ENCODE measurements around the gene EEF1A2.

Gene EEF1A2

DNA sequence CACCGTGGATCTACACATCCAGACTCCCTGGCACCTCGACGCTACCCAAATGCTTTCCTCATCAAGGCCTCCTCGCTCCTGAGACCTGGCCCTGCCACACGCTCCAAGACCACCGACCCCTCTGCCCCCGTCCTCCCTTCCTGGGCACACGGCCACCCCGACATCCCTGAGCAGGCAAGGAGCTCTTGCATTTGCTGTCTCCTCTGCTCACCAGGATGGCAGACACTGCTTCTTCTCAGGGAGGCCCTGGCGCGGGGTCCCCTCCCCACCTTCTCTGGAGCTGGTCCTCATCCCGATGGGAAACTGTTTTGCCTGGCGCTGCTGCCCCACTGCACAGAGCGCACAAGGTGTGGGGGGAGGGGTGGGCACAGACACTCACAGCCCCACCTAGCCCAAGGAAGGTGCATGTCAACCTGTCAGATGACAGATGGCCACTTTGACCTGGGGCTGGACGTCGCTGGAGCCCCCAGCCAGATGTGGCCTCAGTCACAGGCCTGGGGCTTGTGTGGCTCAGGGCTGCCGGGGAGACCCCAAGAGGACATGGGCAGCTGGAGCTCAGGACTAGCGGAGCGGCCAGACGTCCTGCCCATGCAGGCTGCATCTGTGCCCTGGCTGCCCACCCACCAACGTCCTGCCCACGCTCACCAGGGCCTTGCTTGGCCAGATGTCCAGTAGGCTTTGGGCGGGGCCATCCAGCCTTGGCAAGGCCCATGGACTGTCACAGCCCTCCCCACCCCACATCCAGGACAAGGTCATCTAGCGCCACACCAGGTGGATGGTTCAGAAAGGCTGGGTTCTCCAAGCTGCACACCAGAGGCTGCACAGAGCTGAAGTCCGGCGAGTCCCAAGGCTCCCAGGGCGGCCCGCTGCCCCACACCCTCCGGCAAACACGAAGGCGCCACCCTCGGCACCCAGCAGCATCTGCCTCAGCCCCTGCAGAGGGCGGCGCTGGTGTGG lies 20.3 kb downstream of the EEF1A2 start:
- no peak overlapping the region for H3K4me3 ChIP-seq (ENCODE audit: control insufficient read depth, low read depth, low read length)
- no peak for DNase-seq (ENCODE audit: low read depth)
- TF ChIP-seq, protein P1, sequence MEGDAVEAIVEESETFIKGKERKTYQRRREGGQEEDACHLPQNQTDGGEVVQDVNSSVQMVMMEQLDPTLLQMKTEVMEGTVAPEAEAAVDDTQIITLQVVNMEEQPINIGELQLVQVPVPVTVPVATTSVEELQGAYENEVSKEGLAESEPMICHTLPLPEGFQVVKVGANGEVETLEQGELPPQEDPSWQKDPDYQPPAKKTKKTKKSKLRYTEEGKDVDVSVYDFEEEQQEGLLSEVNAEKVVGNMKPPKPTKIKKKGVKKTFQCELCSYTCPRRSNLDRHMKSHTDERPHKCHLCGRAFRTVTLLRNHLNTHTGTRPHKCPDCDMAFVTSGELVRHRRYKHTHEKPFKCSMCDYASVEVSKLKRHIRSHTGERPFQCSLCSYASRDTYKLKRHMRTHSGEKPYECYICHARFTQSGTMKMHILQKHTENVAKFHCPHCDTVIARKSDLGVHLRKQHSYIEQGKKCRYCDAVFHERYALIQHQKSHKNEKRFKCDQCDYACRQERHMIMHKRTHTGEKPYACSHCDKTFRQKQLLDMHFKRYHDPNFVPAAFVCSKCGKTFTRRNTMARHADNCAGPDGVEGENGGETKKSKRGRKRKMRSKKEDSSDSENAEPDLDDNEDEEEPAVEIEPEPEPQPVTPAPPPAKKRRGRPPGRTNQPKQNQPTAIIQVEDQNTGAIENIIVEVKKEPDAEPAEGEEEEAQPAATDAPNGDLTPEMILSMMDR (conservative IDR thresholded peaks at IDR 0.05; ENCODE audit: control insufficient read depth, insufficient read depth, low read depth, low read length): no peak

GRCh38 chr20:63477944-63478343 lies 20.9 kb downstream of the EEF1A2 start:
- no peak overlapping the region for H3K4me3 ChIP-seq (ENCODE audit: control insufficient read depth, low read depth, low read length)
- no peak for DNase-seq (ENCODE audit: low read depth)
- TF ChIP-seq, protein P1 (conservative IDR thresholded peaks at IDR 0.05; ENCODE audit: control insufficient read depth, insufficient read depth, low read depth, low read length): no peak

DNA sequence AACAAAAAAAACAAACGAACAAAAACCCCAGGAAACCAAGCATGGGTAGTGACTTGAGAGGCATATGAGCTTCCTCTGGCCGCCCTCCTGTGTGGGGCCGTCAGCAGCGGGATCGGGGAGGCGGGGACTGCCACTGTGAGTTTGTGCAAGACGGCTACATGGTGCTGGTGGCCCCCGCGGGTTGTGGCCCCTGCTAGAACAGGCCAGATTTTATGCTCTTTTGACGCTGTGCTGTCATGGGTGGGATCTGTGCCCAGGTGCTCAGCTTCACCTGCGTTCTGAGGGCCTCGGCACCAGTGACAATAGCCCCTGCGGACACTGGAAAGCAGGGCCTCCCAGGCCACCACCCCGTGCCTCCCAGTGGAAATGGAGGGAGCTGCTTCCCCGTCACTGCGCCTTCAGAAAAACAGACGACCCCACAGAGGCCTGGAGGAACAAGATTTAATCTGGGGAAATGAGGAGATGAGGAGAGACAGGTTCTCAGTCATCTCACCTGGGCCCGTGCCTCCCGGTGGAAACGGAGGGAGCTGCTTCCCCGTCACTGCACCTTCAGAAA lies 21.7 kb downstream of the EEF1A2 start:
- H3K4me3 ChIP-seq (ENCODE audit: control insufficient read depth, low read depth, low read length): no peak overlapping the region
- TF ChIP-seq, protein P1 (conservative IDR thresholded peaks at IDR 0.05; ENCODE audit: control insufficient read depth, insufficient read depth, low read depth, low read length): no peak
- no peak for DNase-seq (ENCODE audit: low read depth)

DNA sequence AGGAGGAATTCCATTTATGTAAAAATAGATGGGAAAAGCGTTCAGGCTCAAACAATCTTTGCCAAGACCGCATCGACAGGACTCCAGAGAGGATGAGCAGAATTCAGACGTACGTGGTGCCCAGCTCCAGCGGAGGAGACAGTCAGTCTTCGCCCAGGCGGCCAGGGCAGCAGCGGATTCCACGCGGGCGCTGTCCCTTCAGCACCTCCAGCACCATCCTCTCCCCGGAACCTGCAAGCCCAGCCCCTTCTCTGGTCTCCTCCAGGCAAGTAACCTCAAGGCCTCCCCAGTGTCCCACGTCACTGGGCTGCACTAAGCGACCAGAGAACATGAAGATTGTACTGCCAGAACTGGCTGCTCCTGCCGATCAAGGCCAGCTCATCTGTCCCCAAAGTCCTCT lies 23.7 kb downstream of the EEF1A2 start:
- no peak overlapping the region for H3K4me3 ChIP-seq (ENCODE audit: control insufficient read depth, low read depth, low read length)
- DNase-seq (ENCODE audit: low read depth): peak; percentile 13
- TF ChIP-seq, protein P1 (conservative IDR thresholded peaks at IDR 0.05; ENCODE audit: control insufficient read depth, insufficient read depth, low read depth, low read length): no peak

GRCh38 chr20:63473555-63474449 lies 25.1 kb downstream of the EEF1A2 start:
- no peak for DNase-seq (ENCODE audit: low read depth)
- H3K4me3 ChIP-seq (ENCODE audit: control insufficient read depth, low read depth, low read length): no peak overlapping the region
- TF ChIP-seq, protein P1 (conservative IDR thresholded peaks at IDR 0.05; ENCODE audit: control insufficient read depth, insufficient read depth, low read depth, low read length): no peak

- H3K4me3 ChIP-seq (ENCODE audit: control insufficient read depth, low read depth, low read length): no peak overlapping the region
- DNase-seq (ENCODE audit: low read depth): no peak
- TF ChIP-seq, protein P1 (conservative IDR thresholded peaks at IDR 0.05; ENCODE audit: control insufficient read depth, insufficient read depth, low read depth, low read length): no peak
Observed at GRCh38 chr20:63472862-63473390, 26.0 kb downstream of the EEF1A2 start.

All from fibroblast of mammary gland (primary cell).